K562 (cell line): Measurements from ENCODE around the gene FUZ. TPM values are rescaled to one million over a fixed set of nuclear protein-coding genes. Genes with fewer than 3 reads are reported as not detected.

Experiments
- BHLHE40 ChIP-seq: IDR thresholded peaks from 2 replicates; pipeline ENCODE4 v1.6.1; 2011; ENCODE audit warnings: low read length, improper control_type of control experiment
- CXXC5 ChIP-seq: fragments of 250-450 bp; sonication (Bioruptor Pico); IDR thresholded peaks from 2 replicates; pipeline ENCODE4 v1.8.0; 2022; ENCODE audit warnings: inconsistent platforms, mild to moderate bottlenecking, moderate library complexity
- FUS ChIP-seq: fragments of 200-400 bp; formaldehyde crosslinking; optimal IDR thresholded peaks from 2 replicates; pipeline ENCODE3; 2017; ENCODE audit warnings: low read depth, low read length
- HDAC3 ChIP-seq: fragments of 450-650 bp; IDR thresholded peaks from 2 replicates; pipeline ENCODE4 v1.6.1; 2018; ENCODE audit warnings: borderline replicate concordance, mild to moderate bottlenecking, moderate library complexity; ENCODE audit not compliant: partially characterized antibody
- MCM7 ChIP-seq, 2 experiments: fragments of 450-650 bp; IDR thresholded peaks; 2 replicates each; pipeline ENCODE4 v1.6.1; 2016 to 2018
- NR2C2 ChIP-seq, 2 experiments: fragments of 200-800 bp in 1 of 2; sonication (Bioruptor generic) in 1 of 2; sonication (generic) in 1 of 2; formaldehyde crosslinking in 1 of 2; IDR thresholded peaks; 2 replicates each; pipeline versions ENCODE4 v1.6.1 to v1.8.0; 2016 to 2022; ENCODE audit warnings: mild to moderate bottlenecking in 1 of 2, missing compliant biosample characterization in 1 of 2, missing genetic modification characterization in 1 of 2, missing genetic modification reagents in 1 of 2
- RFX1 ChIP-seq: fragments of 450-650 bp; IDR thresholded peaks from 2 replicates; pipeline ENCODE4 v1.6.1; 2016; ENCODE audit warnings: mild to moderate bottlenecking, moderate library complexity
- SAFB2 ChIP-seq: fragments of 200-400 bp; formaldehyde crosslinking; IDR thresholded peaks from 2 replicates; pipeline ENCODE4 v1.6.1; 2018; ENCODE audit warnings: borderline replicate concordance, low read length, low read depth, moderate library complexity; ENCODE audit not compliant: severe bottlenecking
- SMAD3 ChIP-seq: fragments of 450-650 bp; formaldehyde crosslinking; conservative IDR thresholded peaks from 2 replicates; pipeline ENCODE4 v1.4.0; 2020; ENCODE audit warnings: mild to moderate bottlenecking
- SMARCA5 ChIP-seq: fragments of 450-650 bp; IDR thresholded peaks from 2 replicates; pipeline ENCODE4 v1.6.1; 2016
- SMARCC2 ChIP-seq: fragments of 450-650 bp; IDR thresholded peaks from 2 replicates; pipeline ENCODE4 v1.6.1; 2017; ENCODE audit warnings: antibody characterized with exemption, moderate library complexity, mild to moderate bottlenecking, low read depth
- SRSF7 ChIP-seq: fragments of 200-400 bp; formaldehyde crosslinking; optimal IDR thresholded peaks from 2 replicates; pipeline ENCODE3; 2017; ENCODE audit warnings: mild to moderate bottlenecking, low read depth, low read length
- TAF1 ChIP-seq: IDR thresholded peaks from 2 replicates; pipeline ENCODE4 v1.6.1; 2011; ENCODE audit warnings: mild to moderate bottlenecking, low read length, moderate library complexity; ENCODE audit not compliant: insufficient read depth, control insufficient read depth, severe bottlenecking; ENCODE audit errors: extremely low read depth
- ZNF324 ChIP-seq: fragments of 250-450 bp; sonication (Bioruptor Pico); IDR thresholded peaks from 2 replicates; pipeline ENCODE4 v1.4.0; 2020; ENCODE audit warnings: mild to moderate bottlenecking
- ZNF561 ChIP-seq: fragments of 450-650 bp; formaldehyde crosslinking; conservative IDR thresholded peaks from 2 replicates; pipeline ENCODE4 v1.4.0; 2020; ENCODE audit warnings: mild to moderate bottlenecking, moderate library complexity
- polyA plus RNA-seq, 8 experiments: library from polyadenylated mRNA; depleted of rRNA in 4 of 8; stranded (reverse) in 5 of 8; unstranded in 3 of 8; fragments of >200 nt; fragmentation: Nextera tagmentation in 2 of 8; fragmentation: Illumina TruSeq in 1 of 8; extraction: Ambion mirVana in 2 of 8; extraction: Trizol in 1 of 8; gene quantifications; 2 replicates each; pipeline versions ENCODE4 v1.2.1 to v1.2.3, GENCODE V29; 2011 to 2014; ENCODE audit warnings: inconsistent platforms in 1 of 8, missing spikeins in 1 of 8
- total RNA-seq, 7 experiments: library from RNA; depleted of rRNA in 6 of 7; stranded (reverse); fragments of >200 nt in 6 of 7; fragmentation: Illumina TruSeq in 2 of 7; extraction: Trizol in 2 of 7; gene quantifications; 2 replicates each; pipeline versions ENCODE4 v1.2.1 to v1.2.3, GENCODE V29; 2011 to 2021; ENCODE audit warnings: low replicate concordance in 1 of 7
- TF ChIP-seq, protein P1 (sequence below): fragments of 200-600 bp; sonication (generic); IDR thresholded peaks from one replicate; pipeline ENCODE4 v1.6.1; 2012; ENCODE audit warnings: mild to moderate bottlenecking, low read depth, low read length, inconsistent platforms
- TF ChIP-seq, protein P2 (sequence below): fragments of 450-650 bp; conservative IDR thresholded peaks from 2 replicates; pipeline ENCODE4 v1.6.1; 2016; ENCODE audit warnings: missing genetic modification characterization, low read depth, mild to moderate bottlenecking, missing compliant biosample characterization, moderate library complexity

The FUZ gene
- total and polyA plus RNA-seq, 9 of the 15 experiments (the other 6 are each of a cell fraction or from before 2014, with no cell fraction given): 0.17 to 7.6 (median 3.6) TPM; not detected in 1

DNA sequence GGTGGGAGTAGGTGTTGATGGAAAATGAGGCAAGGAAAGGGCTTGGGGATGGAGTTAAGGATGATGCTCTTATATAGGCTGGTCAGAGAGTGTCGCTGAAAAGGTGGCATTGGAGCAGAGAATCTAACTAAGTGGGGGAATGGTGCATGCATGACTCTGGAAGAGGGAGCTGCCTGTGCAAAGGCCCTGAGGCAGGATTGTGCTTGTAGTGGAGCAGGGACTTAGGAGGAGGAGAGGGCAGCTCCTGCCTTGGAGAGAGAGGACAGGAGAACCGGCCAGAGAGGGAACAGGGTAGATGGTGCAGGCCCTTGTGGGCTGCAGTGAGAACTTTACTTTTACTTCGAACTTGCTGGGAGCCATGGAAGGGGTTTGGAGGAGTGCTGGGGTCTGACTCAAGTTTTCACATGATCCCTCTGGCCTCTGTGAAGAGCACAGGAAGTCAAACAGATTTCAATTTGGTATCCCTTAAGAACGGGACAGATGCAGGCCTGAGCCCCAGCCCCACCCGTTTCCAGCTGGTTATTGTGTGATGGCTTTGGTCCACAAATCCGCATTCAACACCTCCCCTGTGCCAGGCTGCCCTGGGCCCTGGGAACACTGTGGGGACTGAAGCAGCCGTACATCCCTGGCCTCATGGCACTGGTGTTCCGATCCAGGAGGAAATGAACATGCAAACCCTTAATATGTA, 39.3 kb downstream of the FUZ start (continued):
- TF ChIP-seq, protein P1, sequence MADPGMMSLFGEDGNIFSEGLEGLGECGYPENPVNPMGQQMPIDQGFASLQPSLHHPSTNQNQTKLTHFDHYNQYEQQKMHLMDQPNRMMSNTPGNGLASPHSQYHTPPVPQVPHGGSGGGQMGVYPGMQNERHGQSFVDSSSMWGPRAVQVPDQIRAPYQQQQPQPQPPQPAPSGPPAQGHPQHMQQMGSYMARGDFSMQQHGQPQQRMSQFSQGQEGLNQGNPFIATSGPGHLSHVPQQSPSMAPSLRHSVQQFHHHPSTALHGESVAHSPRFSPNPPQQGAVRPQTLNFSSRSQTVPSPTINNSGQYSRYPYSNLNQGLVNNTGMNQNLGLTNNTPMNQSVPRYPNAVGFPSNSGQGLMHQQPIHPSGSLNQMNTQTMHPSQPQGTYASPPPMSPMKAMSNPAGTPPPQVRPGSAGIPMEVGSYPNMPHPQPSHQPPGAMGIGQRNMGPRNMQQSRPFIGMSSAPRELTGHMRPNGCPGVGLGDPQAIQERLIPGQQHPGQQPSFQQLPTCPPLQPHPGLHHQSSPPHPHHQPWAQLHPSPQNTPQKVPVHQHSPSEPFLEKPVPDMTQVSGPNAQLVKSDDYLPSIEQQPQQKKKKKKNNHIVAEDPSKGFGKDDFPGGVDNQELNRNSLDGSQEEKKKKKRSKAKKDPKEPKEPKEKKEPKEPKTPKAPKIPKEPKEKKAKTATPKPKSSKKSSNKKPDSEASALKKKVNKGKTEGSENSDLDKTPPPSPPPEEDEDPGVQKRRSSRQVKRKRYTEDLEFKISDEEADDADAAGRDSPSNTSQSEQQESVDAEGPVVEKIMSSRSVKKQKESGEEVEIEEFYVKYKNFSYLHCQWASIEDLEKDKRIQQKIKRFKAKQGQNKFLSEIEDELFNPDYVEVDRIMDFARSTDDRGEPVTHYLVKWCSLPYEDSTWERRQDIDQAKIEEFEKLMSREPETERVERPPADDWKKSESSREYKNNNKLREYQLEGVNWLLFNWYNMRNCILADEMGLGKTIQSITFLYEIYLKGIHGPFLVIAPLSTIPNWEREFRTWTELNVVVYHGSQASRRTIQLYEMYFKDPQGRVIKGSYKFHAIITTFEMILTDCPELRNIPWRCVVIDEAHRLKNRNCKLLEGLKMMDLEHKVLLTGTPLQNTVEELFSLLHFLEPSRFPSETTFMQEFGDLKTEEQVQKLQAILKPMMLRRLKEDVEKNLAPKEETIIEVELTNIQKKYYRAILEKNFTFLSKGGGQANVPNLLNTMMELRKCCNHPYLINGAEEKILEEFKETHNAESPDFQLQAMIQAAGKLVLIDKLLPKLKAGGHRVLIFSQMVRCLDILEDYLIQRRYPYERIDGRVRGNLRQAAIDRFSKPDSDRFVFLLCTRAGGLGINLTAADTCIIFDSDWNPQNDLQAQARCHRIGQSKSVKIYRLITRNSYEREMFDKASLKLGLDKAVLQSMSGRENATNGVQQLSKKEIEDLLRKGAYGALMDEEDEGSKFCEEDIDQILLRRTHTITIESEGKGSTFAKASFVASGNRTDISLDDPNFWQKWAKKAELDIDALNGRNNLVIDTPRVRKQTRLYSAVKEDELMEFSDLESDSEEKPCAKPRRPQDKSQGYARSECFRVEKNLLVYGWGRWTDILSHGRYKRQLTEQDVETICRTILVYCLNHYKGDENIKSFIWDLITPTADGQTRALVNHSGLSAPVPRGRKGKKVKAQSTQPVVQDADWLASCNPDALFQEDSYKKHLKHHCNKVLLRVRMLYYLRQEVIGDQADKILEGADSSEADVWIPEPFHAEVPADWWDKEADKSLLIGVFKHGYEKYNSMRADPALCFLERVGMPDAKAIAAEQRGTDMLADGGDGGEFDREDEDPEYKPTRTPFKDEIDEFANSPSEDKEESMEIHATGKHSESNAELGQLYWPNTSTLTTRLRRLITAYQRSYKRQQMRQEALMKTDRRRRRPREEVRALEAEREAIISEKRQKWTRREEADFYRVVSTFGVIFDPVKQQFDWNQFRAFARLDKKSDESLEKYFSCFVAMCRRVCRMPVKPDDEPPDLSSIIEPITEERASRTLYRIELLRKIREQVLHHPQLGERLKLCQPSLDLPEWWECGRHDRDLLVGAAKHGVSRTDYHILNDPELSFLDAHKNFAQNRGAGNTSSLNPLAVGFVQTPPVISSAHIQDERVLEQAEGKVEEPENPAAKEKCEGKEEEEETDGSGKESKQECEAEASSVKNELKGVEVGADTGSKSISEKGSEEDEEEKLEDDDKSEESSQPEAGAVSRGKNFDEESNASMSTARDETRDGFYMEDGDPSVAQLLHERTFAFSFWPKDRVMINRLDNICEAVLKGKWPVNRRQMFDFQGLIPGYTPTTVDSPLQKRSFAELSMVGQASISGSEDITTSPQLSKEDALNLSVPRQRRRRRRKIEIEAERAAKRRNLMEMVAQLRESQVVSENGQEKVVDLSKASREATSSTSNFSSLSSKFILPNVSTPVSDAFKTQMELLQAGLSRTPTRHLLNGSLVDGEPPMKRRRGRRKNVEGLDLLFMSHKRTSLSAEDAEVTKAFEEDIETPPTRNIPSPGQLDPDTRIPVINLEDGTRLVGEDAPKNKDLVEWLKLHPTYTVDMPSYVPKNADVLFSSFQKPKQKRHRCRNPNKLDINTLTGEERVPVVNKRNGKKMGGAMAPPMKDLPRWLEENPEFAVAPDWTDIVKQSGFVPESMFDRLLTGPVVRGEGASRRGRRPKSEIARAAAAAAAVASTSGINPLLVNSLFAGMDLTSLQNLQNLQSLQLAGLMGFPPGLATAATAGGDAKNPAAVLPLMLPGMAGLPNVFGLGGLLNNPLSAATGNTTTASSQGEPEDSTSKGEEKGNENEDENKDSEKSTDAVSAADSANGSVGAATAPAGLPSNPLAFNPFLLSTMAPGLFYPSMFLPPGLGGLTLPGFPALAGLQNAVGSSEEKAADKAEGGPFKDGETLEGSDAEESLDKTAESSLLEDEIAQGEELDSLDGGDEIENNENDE: no peak
- TF ChIP-seq TAF1: no peak
- no peak for TF ChIP-seq NR2C2 (CRISPR knock-in tag; IDR thresholded peaks at IDR 0.05)
- no peak for TF ChIP-seq NR2C2 (tag; IDR thresholded peaks at IDR 0.05)
- TF ChIP-seq HDAC3: no peak
- TF ChIP-seq RFX1: no peak
- no peak for TF ChIP-seq SAFB2
- no peak for TF ChIP-seq ZNF324 (CRISPR knock-in tag)
- no peak for TF ChIP-seq ZNF561 (CRISPR knock-in tag)
- TF ChIP-seq SMARCC2: no peak
- TF ChIP-seq, protein P2, sequence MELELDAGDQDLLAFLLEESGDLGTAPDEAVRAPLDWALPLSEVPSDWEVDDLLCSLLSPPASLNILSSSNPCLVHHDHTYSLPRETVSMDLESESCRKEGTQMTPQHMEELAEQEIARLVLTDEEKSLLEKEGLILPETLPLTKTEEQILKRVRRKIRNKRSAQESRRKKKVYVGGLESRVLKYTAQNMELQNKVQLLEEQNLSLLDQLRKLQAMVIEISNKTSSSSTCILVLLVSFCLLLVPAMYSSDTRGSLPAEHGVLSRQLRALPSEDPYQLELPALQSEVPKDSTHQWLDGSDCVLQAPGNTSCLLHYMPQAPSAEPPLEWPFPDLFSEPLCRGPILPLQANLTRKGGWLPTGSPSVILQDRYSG (tag): no peak
- TF ChIP-seq SRSF7: no peak
- peak; percentile 89 for TF ChIP-seq SMARCA5
- TF ChIP-seq SMAD3 (CRISPR knock-in tag): no peak
- no peak for TF ChIP-seq CXXC5 (CRISPR knock-in tag)
- no peak for TF ChIP-seq BHLHE40
- TF ChIP-seq FUS: no peak
- TF ChIP-seq MCM7 (IDR thresholded peaks at IDR 0.05): no peak
